ENCODE data around the gene DDA1.
A peak's percentile ranks its signal among the peaks of the same experiment; 100 is the strongest.

Gene DDA1

DNA sequence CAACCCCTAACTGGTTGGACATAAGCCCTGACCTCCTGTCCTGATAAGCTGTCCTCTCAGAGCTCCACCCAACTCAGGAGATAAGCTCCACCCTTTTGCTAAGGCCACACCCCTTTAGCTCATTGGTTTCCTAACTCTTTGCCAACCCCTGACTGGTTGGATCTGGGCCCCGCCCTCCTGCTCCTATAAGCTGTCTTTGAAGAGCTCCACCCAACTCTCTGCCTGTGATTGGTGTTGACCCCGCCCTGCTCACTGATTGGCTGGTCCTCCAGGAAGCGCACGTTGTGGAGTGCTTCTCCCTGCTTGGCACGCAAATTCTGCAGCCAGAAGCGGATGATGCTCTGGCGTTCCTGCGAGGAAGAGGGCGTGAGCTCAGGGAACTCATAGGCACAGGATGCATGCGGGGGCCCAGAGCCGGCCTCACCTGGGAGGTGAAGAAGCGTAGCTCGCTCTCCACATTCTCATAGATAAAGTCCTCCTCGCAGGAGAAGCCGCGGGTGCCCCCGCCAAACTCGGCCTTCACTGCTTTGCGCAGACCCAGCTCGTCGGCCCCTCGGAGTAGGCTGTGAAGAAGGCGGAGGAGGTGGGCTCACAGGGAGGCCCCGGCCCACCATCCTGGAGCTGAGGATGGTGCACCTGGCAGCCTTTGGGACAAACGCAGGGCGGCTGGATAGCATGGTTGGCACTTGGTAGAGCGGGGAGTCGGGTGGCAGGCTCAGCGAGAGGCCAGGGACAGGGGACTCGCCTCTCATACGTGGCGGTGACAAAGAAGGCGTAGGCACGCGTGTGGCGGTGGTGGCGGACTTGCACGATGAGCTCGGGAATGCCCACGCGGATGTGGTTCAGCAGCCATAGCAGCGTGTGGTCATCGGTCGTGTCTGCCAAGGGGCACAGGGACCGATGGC lies 23.6 kb downstream of the DDA1 start (continued):
- TF ChIP-seq, protein P1, sequence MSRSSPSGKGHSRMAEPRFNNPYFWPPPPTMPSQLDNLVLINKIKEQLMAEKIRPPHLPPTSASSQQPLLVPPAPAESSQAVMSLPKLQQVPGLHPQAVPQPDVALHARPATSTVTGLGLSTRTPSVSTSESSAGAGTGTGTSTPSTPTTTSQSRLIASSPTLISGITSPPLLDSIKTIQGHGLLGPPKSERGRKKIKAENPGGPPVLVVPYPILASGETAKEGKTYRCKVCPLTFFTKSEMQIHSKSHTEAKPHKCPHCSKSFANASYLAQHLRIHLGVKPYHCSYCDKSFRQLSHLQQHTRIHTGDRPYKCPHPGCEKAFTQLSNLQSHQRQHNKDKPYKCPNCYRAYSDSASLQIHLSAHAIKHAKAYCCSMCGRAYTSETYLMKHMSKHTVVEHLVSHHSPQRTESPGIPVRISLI (tag by site-specific recombination; IDR thresholded peaks at IDR 0.05) = no peak
- TF ChIP-seq, protein P2, sequence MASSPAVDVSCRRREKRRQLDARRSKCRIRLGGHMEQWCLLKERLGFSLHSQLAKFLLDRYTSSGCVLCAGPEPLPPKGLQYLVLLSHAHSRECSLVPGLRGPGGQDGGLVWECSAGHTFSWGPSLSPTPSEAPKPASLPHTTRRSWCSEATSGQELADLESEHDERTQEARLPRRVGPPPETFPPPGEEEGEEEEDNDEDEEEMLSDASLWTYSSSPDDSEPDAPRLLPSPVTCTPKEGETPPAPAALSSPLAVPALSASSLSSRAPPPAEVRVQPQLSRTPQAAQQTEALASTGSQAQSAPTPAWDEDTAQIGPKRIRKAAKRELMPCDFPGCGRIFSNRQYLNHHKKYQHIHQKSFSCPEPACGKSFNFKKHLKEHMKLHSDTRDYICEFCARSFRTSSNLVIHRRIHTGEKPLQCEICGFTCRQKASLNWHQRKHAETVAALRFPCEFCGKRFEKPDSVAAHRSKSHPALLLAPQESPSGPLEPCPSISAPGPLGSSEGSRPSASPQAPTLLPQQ (tag by site-specific recombination; IDR thresholded peaks at IDR 0.05) = no peak
- TF ChIP-seq ZNF354C (tag by site-specific recombination; IDR thresholded peaks at IDR 0.05; ENCODE audit: borderline replicate concordance, low read depth) (no peak), SP3 (tag by site-specific recombination; IDR thresholded peaks at IDR 0.05) (peak; percentile 84), OVOL3 (tag by site-specific recombination; IDR thresholded peaks at IDR 0.05) (no peak), ZNF121 (tag by site-specific recombination; IDR thresholded peaks at IDR 0.05) (no peak), ZNF132 (tag by site-specific recombination; IDR thresholded peaks at IDR 0.05; ENCODE audit: borderline replicate concordance) (no peak), ZNF654 (tag by site-specific recombination; IDR thresholded peaks at IDR 0.05; ENCODE audit: low read depth) (no peak), ZNF664 (tag by site-specific recombination; IDR thresholded peaks at IDR 0.05) (no peak), ZNF184 (tag by site-specific recombination; IDR thresholded peaks at IDR 0.05) (no peak), ZNF335 (tag by site-specific recombination; conservative IDR thresholded peaks at IDR 0.05) (no peak), KLF7 (tag by site-specific recombination; IDR thresholded peaks at IDR 0.05; ENCODE audit: borderline replicate concordance) (peak; percentile 50; the same call in 1 of the 2 replicates), TCF7L2 (IDR thresholded peaks at IDR 0.05; ENCODE audit: borderline replicate concordance, low read depth, low read length) (no peak), ZNF48 (tag by site-specific recombination; IDR thresholded peaks at IDR 0.05) (no peak), ZNF600 (tag by site-specific recombination; IDR thresholded peaks at IDR 0.05) (0 out of 2 replicates have a peak, but pooled peaks have one; percentile 10), ZBTB17 (tag by site-specific recombination; IDR thresholded peaks at IDR 0.05) (no peak; the same call in 1 of the 2 replicates), ZNF501 (tag by site-specific recombination; IDR thresholded peaks at IDR 0.05) (no peak), KLF9 (tag by site-specific recombination; IDR thresholded peaks at IDR 0.05; ENCODE audit: low read depth) (peak; percentile 48), KLF1 (tag by site-specific recombination; IDR thresholded peaks at IDR 0.05) (peak; percentile 96), ZNF624 (tag by site-specific recombination; IDR thresholded peaks at IDR 0.05) (no peak)
- TF ChIP-seq, protein P3, sequence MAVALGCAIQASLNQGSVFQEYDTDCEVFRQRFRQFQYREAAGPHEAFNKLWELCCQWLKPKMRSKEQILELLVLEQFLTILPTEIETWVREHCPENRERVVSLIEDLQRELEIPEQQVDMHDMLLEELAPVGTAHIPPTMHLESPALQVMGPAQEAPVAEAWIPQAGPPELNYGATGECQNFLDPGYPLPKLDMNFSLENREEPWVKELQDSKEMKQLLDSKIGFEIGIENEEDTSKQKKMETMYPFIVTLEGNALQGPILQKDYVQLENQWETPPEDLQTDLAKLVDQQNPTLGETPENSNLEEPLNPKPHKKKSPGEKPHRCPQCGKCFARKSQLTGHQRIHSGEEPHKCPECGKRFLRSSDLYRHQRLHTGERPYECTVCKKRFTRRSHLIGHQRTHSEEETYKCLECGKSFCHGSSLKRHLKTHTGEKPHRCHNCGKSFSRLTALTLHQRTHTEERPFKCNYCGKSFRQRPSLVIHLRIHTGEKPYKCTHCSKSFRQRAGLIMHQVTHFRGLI (tag by site-specific recombination; IDR thresholded peaks at IDR 0.05) = no peak
- TF ChIP-seq, protein P4, sequence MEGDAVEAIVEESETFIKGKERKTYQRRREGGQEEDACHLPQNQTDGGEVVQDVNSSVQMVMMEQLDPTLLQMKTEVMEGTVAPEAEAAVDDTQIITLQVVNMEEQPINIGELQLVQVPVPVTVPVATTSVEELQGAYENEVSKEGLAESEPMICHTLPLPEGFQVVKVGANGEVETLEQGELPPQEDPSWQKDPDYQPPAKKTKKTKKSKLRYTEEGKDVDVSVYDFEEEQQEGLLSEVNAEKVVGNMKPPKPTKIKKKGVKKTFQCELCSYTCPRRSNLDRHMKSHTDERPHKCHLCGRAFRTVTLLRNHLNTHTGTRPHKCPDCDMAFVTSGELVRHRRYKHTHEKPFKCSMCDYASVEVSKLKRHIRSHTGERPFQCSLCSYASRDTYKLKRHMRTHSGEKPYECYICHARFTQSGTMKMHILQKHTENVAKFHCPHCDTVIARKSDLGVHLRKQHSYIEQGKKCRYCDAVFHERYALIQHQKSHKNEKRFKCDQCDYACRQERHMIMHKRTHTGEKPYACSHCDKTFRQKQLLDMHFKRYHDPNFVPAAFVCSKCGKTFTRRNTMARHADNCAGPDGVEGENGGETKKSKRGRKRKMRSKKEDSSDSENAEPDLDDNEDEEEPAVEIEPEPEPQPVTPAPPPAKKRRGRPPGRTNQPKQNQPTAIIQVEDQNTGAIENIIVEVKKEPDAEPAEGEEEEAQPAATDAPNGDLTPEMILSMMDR (tag by site-specific recombination; IDR thresholded peaks at IDR 0.05) = no peak
- TF ChIP-seq, protein P5, sequence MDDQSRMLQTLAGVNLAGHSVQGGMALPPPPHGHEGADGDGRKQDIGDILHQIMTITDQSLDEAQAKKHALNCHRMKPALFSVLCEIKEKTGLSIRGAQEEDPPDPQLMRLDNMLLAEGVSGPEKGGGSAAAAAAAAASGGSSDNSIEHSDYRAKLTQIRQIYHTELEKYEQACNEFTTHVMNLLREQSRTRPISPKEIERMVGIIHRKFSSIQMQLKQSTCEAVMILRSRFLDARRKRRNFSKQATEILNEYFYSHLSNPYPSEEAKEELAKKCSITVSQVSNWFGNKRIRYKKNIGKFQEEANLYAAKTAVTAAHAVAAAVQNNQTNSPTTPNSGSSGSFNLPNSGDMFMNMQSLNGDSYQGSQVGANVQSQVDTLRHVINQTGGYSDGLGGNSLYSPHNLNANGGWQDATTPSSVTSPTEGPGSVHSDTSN (CRISPR knock-in tag; IDR thresholded peaks at IDR 0.05) = 0 out of 2 replicates have a peak, but pooled peaks have one; percentile 56
- TF ChIP-seq, protein P6, sequence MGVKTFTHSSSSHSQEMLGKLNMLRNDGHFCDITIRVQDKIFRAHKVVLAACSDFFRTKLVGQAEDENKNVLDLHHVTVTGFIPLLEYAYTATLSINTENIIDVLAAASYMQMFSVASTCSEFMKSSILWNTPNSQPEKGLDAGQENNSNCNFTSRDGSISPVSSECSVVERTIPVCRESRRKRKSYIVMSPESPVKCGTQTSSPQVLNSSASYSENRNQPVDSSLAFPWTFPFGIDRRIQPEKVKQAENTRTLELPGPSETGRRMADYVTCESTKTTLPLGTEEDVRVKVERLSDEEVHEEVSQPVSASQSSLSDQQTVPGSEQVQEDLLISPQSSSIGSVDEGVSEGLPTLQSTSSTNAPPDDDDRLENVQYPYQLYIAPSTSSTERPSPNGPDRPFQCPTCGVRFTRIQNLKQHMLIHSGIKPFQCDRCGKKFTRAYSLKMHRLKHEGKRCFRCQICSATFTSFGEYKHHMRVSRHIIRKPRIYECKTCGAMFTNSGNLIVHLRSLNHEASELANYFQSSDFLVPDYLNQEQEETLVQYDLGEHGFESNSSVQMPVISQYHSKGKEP (tag by site-specific recombination; IDR thresholded peaks at IDR 0.05) = peak; percentile 94
- TF ChIP-seq, protein P7, sequence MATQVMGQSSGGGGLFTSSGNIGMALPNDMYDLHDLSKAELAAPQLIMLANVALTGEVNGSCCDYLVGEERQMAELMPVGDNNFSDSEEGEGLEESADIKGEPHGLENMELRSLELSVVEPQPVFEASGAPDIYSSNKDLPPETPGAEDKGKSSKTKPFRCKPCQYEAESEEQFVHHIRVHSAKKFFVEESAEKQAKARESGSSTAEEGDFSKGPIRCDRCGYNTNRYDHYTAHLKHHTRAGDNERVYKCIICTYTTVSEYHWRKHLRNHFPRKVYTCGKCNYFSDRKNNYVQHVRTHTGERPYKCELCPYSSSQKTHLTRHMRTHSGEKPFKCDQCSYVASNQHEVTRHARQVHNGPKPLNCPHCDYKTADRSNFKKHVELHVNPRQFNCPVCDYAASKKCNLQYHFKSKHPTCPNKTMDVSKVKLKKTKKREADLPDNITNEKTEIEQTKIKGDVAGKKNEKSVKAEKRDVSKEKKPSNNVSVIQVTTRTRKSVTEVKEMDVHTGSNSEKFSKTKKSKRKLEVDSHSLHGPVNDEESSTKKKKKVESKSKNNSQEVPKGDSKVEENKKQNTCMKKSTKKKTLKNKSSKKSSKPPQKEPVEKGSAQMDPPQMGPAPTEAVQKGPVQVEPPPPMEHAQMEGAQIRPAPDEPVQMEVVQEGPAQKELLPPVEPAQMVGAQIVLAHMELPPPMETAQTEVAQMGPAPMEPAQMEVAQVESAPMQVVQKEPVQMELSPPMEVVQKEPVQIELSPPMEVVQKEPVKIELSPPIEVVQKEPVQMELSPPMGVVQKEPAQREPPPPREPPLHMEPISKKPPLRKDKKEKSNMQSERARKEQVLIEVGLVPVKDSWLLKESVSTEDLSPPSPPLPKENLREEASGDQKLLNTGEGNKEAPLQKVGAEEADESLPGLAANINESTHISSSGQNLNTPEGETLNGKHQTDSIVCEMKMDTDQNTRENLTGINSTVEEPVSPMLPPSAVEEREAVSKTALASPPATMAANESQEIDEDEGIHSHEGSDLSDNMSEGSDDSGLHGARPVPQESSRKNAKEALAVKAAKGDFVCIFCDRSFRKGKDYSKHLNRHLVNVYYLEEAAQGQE (tag by site-specific recombination; IDR thresholded peaks at IDR 0.05) = no peak; the same call in 1 of the 2 replicates

Data from HEK293 (cell line).